ENCODE data around the gene ZNF576.

GRCh38 chr19:43636121-43636683 is 39.8 kb downstream of the ZNF576 start:
- no peak for TF ChIP-seq CTCF (IDR thresholded peaks at IDR 0.05)
- no peak for TF ChIP-seq ZFX (IDR thresholded peaks at IDR 0.05; ENCODE audit: borderline replicate concordance)

All from 22Rv1 (cell line).